Measurements from ENCODE around the gene GRIN1. TPM values are rescaled to one million over a fixed set of nuclear protein-coding genes. Genes with fewer than 3 reads are reported as not detected.

GRIN1 gene
- total RNA-seq, 1 donor from 2014 or later, result not detected

DNA sequence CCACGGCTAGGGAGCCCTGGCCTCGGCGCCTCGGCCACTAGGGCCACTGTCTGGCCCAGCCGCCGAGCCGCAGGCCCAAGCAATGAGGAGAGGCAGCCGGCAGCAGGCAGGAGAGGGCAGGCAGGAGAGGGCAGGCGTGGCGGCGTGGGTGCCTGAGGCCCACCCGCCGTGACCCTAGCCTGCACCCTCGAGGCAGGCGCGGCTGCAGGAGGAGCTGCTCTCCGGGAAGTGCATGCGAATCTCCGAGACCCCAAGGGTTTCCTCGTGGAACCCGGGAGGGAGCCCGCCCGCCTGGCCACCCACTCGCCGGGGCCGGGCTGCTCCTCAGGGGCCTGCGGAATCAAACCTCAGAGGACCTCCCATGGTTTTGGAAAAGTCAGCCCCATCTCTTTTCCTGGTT is 9.3 kb downstream of the GRIN1 start:
- Histone ChIP-seq H3K27me3 (peaks cover 82% of the 10 kb centered on the region), H3K9me3 (ENCODE audit: low read depth) (no peaks in the 10 kb centered on the region), H3F3A (ENCODE audit: low read depth) (peaks cover 20% of the 10 kb centered on the region), H3K4me3 (no peak overlapping the region), H3K36me3 (no peaks in the 10 kb centered on the region), H3K79me2 (ENCODE audit: low read depth) (no peaks in the 10 kb centered on the region), H3K27ac (no peak overlapping the region), H3K4me2 (no peak overlapping the region), H3K4me1 (no peaks in the 10 kb centered on the region), H3K9ac (no peak overlapping the region), H2AFZ (replicated peaks) (no peak overlapping the region), H4K20me1 (ENCODE audit: low read depth) (no peaks in the 10 kb centered on the region)
- Mint-ChIP-seq H3K27me3 (ENCODE audit: insufficient read depth, low read depth) (peaks cover 31% of the 10 kb centered on the region), H3K4me3 (no peak overlapping the region), H3K36me3 (no peaks in the 10 kb centered on the region), H3K27ac (no peak overlapping the region), H3K4me1 (no peaks in the 10 kb centered on the region), H3K9me3 (peaks cover 3% of the 10 kb centered on the region)
- no peak for DNase-seq (ENCODE audit: low spot score)
- TF ChIP-seq, protein P1, sequence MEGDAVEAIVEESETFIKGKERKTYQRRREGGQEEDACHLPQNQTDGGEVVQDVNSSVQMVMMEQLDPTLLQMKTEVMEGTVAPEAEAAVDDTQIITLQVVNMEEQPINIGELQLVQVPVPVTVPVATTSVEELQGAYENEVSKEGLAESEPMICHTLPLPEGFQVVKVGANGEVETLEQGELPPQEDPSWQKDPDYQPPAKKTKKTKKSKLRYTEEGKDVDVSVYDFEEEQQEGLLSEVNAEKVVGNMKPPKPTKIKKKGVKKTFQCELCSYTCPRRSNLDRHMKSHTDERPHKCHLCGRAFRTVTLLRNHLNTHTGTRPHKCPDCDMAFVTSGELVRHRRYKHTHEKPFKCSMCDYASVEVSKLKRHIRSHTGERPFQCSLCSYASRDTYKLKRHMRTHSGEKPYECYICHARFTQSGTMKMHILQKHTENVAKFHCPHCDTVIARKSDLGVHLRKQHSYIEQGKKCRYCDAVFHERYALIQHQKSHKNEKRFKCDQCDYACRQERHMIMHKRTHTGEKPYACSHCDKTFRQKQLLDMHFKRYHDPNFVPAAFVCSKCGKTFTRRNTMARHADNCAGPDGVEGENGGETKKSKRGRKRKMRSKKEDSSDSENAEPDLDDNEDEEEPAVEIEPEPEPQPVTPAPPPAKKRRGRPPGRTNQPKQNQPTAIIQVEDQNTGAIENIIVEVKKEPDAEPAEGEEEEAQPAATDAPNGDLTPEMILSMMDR (IDR thresholded peaks at IDR 0.05), result no peak
- no peak for TF ChIP-seq EZH2 (IDR thresholded peaks at IDR 0.05)
- TF ChIP-seq EZH2phosphoT487 (IDR thresholded peaks at IDR 0.05), result no peak

DNA sequence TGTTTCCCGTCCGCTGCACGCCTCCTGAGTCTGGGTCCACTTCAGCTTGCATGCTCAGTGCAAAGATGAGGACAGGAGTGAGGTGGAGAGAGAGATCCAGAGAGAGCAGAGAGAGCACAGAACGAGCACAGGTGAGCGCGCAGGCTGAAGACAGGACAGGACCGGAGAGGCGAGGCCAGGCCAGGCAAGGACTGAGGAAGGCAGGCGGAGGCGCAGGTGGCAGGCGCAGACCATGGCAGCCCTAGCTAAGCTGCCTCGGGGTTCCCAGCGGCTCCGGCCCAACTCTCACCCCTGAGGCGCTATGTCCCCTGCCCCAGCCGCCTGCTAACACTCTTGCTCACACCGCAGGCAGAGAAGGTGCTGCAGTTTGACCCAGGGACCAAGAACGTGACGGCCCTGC is 9.7 kb downstream of the GRIN1 start:
- Histone ChIP-seq H4K20me1 (ENCODE audit: low read depth) (no peaks in the 10 kb centered on the region), H2AFZ (replicated peaks) (no peak overlapping the region), H3K36me3 (no peaks in the 10 kb centered on the region), H3K27ac (no peak overlapping the region), H3K9ac (no peak overlapping the region), H3F3A (ENCODE audit: low read depth) (peaks cover 23% of the 10 kb centered on the region), H3K79me2 (ENCODE audit: low read depth) (no peaks in the 10 kb centered on the region), H3K9me3 (ENCODE audit: low read depth) (no peaks in the 10 kb centered on the region), H3K4me2 (no peak overlapping the region), H3K4me3 (no peak overlapping the region), H3K4me1 (no peaks in the 10 kb centered on the region), H3K27me3 (peaks cover 77% of the 10 kb centered on the region)
- TF ChIP-seq EZH2 (IDR thresholded peaks at IDR 0.05) (no peak), EZH2phosphoT487 (IDR thresholded peaks at IDR 0.05) (no peak)
- TF ChIP-seq, protein P1 (IDR thresholded peaks at IDR 0.05), result no peak
- Mint-ChIP-seq H3K4me1 (no peaks in the 10 kb centered on the region), H3K9me3 (peaks cover 3% of the 10 kb centered on the region), H3K27me3 (ENCODE audit: insufficient read depth, low read depth) (peaks cover 27% of the 10 kb centered on the region), H3K4me3 (no peak overlapping the region), H3K27ac (no peak overlapping the region), H3K36me3 (no peaks in the 10 kb centered on the region)
- no peak for DNase-seq (ENCODE audit: low spot score)

DNA sequence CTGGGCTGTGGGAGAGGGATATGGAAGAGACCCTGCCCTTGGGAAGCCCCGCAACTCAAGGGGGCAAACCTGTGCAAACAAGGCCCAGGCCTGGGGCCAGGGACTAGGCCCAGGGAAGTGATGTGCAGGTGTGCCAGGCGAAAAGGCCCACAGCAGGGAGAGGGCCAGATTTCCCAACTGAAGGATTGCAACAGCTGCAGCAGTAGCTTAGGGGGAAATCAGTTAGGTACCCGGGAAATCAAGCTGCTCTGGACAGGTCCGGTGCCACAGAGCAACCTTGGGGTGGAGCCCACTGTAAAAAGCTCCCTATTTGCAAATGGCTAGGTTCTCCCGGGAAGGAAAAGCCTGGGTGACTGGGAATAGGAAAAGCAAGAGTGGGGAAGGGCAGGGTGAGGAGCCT is 10.4 kb downstream of the GRIN1 start:
- Histone ChIP-seq H3K79me2 (ENCODE audit: low read depth) (no peaks in the 10 kb centered on the region), H3K9ac (no peak overlapping the region), H3K4me2 (no peak overlapping the region), H2AFZ (replicated peaks) (no peak overlapping the region), H3K4me1 (no peaks in the 10 kb centered on the region), H3K4me3 (no peak overlapping the region), H3K27me3 (peaks cover 74% of the 10 kb centered on the region), H3K27ac (no peak overlapping the region), H4K20me1 (ENCODE audit: low read depth) (no peaks in the 10 kb centered on the region), H3K9me3 (ENCODE audit: low read depth) (no peaks in the 10 kb centered on the region), H3F3A (ENCODE audit: low read depth) (peaks cover 23% of the 10 kb centered on the region), H3K36me3 (no peaks in the 10 kb centered on the region)
- H3K4me3 Mint-ChIP-seq, result no peak overlapping the region
- no peak for DNase-seq (ENCODE audit: low spot score)
- H3K27ac Mint-ChIP-seq, result no peak overlapping the region
- no peaks in the 10 kb centered on the region for H3K36me3 Mint-ChIP-seq
- H3K4me1 Mint-ChIP-seq, result no peaks in the 10 kb centered on the region
- H3K9me3 Mint-ChIP-seq, result peaks cover 3% of the 10 kb centered on the region
- H3K27me3 Mint-ChIP-seq (ENCODE audit: insufficient read depth, low read depth), result peaks cover 20% of the 10 kb centered on the region
- no peak for TF ChIP-seq EZH2phosphoT487 (IDR thresholded peaks at IDR 0.05)
- TF ChIP-seq, protein P1 (IDR thresholded peaks at IDR 0.05), result no peak
- TF ChIP-seq EZH2 (IDR thresholded peaks at IDR 0.05), result no peak
